ENCODE results near the gene HS3ST2.

GRCh38 chr16:22785552-22785951 lies 28.4 kb upstream of the HS3ST2 start:
- TF ChIP-seq, protein P1, sequence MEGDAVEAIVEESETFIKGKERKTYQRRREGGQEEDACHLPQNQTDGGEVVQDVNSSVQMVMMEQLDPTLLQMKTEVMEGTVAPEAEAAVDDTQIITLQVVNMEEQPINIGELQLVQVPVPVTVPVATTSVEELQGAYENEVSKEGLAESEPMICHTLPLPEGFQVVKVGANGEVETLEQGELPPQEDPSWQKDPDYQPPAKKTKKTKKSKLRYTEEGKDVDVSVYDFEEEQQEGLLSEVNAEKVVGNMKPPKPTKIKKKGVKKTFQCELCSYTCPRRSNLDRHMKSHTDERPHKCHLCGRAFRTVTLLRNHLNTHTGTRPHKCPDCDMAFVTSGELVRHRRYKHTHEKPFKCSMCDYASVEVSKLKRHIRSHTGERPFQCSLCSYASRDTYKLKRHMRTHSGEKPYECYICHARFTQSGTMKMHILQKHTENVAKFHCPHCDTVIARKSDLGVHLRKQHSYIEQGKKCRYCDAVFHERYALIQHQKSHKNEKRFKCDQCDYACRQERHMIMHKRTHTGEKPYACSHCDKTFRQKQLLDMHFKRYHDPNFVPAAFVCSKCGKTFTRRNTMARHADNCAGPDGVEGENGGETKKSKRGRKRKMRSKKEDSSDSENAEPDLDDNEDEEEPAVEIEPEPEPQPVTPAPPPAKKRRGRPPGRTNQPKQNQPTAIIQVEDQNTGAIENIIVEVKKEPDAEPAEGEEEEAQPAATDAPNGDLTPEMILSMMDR (conservative IDR thresholded peaks at IDR 0.05; ENCODE audit: low read depth, low read length) = no peak
- no peak for TF ChIP-seq EZH2 (IDR thresholded peaks at IDR 0.05; ENCODE audit: borderline replicate concordance, low read depth, low read length, poor library complexity, severe bottlenecking)
